Prostate gland (tissue), 2 donors: Measurements from ENCODE around the gene BBS9. TPM values are rescaled to one million over a fixed set of nuclear protein-coding genes. Genes with fewer than 3 reads are reported as not detected.

Experiments
- DNase-seq: peaks from one replicate; pipeline ENCODE4 v3.0.0-alpha.2; 2019; ENCODE audit warnings: low spot score
- H3K27ac ChIP-seq, 2 donors: fragments of 200-600 bp; sonication (generic); 2 replicates each; pipeline ENCODE4 v1.5.1; 2017 to 2019
- H3K27me3 ChIP-seq: fragments of 200-600 bp; sonication (generic); replicated peaks from 2 replicates; pipeline ENCODE4 v1.5.1; 2019; ENCODE audit not compliant: insufficient read depth
- H3K36me3 ChIP-seq, 2 donors: fragments of 200-600 bp; sonication (generic); 1 replicate in 1 of 2; 2 replicates in 1 of 2; pipeline versions ENCODE4 v1.5.1 to v1.8.1; 2017 to 2019
- H3K4me1 ChIP-seq: fragments of 200-600 bp; sonication (generic); replicated peaks from 2 replicates; pipeline ENCODE4 v1.5.1; 2019
- H3K4me3 ChIP-seq, 2 donors: fragments of 200-600 bp; sonication (generic); 2 replicates each; pipeline ENCODE4 v1.5.1; 2017 to 2019
- H3K9me3 ChIP-seq: fragments of 200-600 bp; sonication (generic); 2 replicates; pipeline ENCODE4 v1.5.1; 2017
- POLR2A ChIP-seq: fragments of 450-650 bp; IDR thresholded peaks from one replicate; pipeline ENCODE4 v1.6.1; 2016; ENCODE audit warnings: antibody characterized with exemption, mild to moderate bottlenecking
- POLR2AphosphoS5 ChIP-seq: sonication (generic); formaldehyde crosslinking; IDR thresholded peaks from one replicate; pipeline ENCODE4 v1.6.1; 2017; ENCODE audit warnings: antibody characterized with exemption
- WGBS: methylation state at CpG from one replicate; pipeline ENCODE4 v1.1.5; 2018; 5-methylcytosine and 5-hydroxymethylcytosine counted together
- intact Hi-C: fragments of 100-400 bp; cut with DNase I; formaldehyde crosslinking; loops from one replicate; pipeline ENCODE4 v1.14.2; 2022
- total RNA-seq, 2 donors: library from RNA; depleted of rRNA; stranded (reverse); fragments of >200 nt; gene quantifications; one replicate each; pipeline ENCODE4 v1.1.0, GENCODE V29; 2016
- TF ChIP-seq, protein P1 (sequence below), 4 experiments: fragments of 200-600 bp in 2 of 4; fragments of 450-650 bp in 2 of 4; sonication (generic) in 2 of 4; IDR thresholded peaks; 1 replicate in 3 of 4; 2 replicates in 1 of 4; pipeline ENCODE4 v1.5.1; 2016 to 2019; ENCODE audit warnings: antibody characterized with exemption in 4 of 4, mild to moderate bottlenecking in 2 of 4, moderate library complexity in 2 of 4

Gene BBS9
- 10 to 100 TPM; 19.6 to 36.8 TPM for total RNA-seq

GRCh38 chr7:33128990-33129805 lies at the start of gene BBS9:
Gene BBS9 (plus strand): TSS chr7:33129564. CDS start chr7:33146253, 16,689 bp downstream.
- Histone ChIP-seq H3K4me1 (no peaks in the 10 kb centered on the region), H3K9me3 (no peaks in the 10 kb centered on the region), H3K4me3 (peak within 1 kb of the TSS; percentile 68 to 80), H3K36me3 (no peaks in the 10 kb centered on the region), H3K27me3 (no peaks in the 10 kb centered on the region), H3K27ac (peak within 1 kb of the TSS; percentile 89 to 92)
- WGBS: under 1% methylated on average over 56 of the region's 57 CpGs
- intact Hi-C loops: no loop called here
- TF ChIP-seq POLR2AphosphoS5 (peak; percentile 85), POLR2A (peak; percentile 24)
- TF ChIP-seq, protein P1, sequence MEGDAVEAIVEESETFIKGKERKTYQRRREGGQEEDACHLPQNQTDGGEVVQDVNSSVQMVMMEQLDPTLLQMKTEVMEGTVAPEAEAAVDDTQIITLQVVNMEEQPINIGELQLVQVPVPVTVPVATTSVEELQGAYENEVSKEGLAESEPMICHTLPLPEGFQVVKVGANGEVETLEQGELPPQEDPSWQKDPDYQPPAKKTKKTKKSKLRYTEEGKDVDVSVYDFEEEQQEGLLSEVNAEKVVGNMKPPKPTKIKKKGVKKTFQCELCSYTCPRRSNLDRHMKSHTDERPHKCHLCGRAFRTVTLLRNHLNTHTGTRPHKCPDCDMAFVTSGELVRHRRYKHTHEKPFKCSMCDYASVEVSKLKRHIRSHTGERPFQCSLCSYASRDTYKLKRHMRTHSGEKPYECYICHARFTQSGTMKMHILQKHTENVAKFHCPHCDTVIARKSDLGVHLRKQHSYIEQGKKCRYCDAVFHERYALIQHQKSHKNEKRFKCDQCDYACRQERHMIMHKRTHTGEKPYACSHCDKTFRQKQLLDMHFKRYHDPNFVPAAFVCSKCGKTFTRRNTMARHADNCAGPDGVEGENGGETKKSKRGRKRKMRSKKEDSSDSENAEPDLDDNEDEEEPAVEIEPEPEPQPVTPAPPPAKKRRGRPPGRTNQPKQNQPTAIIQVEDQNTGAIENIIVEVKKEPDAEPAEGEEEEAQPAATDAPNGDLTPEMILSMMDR (IDR thresholded peaks at IDR 0.05): peak in 1 of 4 experiments; percentile 12
- peak; percentile 90 for DNase-seq

- H3K4me1 ChIP-seq: no peaks in the 10 kb centered on the region
- H3K4me3 ChIP-seq: no peak overlapping the region
- no peak overlapping the region for H3K27ac ChIP-seq
- DNase-seq: no peak
- no peaks in the 10 kb centered on the region for H3K9me3 ChIP-seq
- H3K27me3 ChIP-seq: no peaks in the 10 kb centered on the region
- 86% methylated on average over 9 of the region's 9 CpGs for WGBS
- TF ChIP-seq, protein P1 (IDR thresholded peaks at IDR 0.05): no peak
- TF ChIP-seq POLR2A (no peak), POLR2AphosphoS5 (no peak)
- H3K36me3 ChIP-seq: no peaks in the 10 kb centered on the region
- intact Hi-C loops: no loop called here
These were observed 49.3 kb upstream of the BBS9 start for GRCh38 chr7:33079763-33080690.

DNA sequence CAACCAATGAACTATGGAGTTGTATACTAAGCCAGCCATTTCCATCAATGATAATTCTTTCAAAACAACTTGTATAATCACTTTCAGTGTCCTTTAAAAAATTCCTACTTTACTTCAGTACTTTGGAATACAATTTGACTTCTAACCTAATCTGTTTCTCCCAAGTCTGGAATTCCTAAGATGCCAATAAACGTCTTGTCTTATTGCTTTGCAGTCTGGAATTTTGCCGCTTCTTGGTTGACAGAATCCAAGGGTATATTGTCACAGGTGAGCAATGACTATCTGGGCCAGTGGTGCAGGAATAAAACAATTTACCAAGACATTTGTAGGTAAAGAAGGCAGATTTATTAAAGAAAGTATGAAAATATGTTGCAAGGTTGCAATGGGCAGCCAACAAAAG lies 42.0 kb upstream of the BBS9 start:
- Histone ChIP-seq H3K27me3 (no peaks in the 10 kb centered on the region), H3K4me3 (no peak overlapping the region), H3K9me3 (no peaks in the 10 kb centered on the region), H3K27ac (no peak overlapping the region), H3K36me3 (no peaks in the 10 kb centered on the region), H3K4me1 (no peaks in the 10 kb centered on the region)
- 64% methylated on average over 2 of the region's 2 CpGs for WGBS
- intact Hi-C loops: no loop called here
- TF ChIP-seq POLR2AphosphoS5: no peak
- TF ChIP-seq, protein P1 (IDR thresholded peaks at IDR 0.05): no peak
- TF ChIP-seq POLR2A: no peak
- DNase-seq: no peak

GRCh38 chr7:33087858-33088257 lies 41.5 kb upstream of the BBS9 start:
- Histone ChIP-seq H3K27ac (no peak overlapping the region), H3K4me3 (no peak overlapping the region), H3K9me3 (no peaks in the 10 kb centered on the region), H3K4me1 (no peaks in the 10 kb centered on the region), H3K36me3 (no peaks in the 10 kb centered on the region), H3K27me3 (no peaks in the 10 kb centered on the region)
- intact Hi-C loops: no loop called here
- TF ChIP-seq POLR2AphosphoS5 (no peak), POLR2A (no peak)
- TF ChIP-seq, protein P1 (IDR thresholded peaks at IDR 0.05): no peak
- 94% methylated on average over 2 of the region's 2 CpGs for WGBS
- DNase-seq: no peak
